GM19025 (cell line): ENCODE results near the gene MOB2.
"Not testable (repeated sequence)": the region's sequence is repeated elsewhere in the genome, so short reads cannot be mapped to it uniquely, and the experiment has no call there.

Source experiments
- ATAC-seq: cut with Tn5 transposase; IDR thresholded peaks from one replicate; pipeline ENCODE4 v1.9.1; 2021; ENCODE audit warnings: mild to moderate bottlenecking, low read depth, moderate library complexity; ENCODE audit not compliant: unreplicated experiment

MOB2 gene

DNA sequence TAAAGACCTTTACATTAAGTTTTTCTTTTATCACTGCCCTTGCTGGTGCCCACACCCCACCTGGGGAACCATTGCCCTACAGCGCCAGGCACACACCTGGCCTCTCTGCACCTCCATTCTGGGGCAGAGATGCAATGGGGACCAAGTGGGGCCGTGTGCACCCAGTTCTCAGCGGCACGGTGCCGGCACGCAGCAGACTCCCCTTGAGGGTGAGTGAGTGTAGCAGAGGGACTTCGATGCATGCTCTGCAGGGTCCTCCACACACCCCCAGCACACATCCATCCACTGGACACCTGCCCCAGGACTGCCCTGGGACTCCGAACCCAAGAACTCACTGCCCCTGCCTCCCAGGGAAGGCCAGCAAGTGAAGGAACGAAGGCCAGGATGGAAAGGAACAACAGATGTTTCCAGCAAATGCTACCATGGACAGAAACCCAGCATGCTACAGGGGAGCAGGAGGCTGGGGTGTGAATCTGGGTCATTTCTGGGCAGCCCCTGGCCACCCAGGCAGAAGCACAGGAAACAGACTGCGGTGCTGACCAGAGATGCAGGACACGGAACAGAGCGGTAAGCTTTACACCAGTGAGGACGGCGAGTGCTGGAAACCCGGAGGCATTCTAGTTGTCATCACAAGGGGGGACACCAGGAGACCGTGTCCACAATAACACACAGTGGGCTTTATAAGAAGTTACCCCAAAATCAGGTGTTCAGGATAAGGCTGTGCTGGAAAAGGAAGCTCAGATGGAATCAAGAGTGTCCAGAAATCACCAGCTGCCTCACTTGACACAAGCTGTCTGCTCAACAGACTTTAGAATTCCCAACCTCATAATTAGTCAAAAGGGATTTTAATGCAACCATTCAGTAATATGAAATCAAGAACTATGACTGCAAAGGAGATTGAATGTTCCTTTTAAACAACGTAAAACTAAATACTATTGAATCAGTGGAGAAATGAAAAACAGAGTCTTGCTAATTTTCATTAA, 32.7 kb upstream of the MOB2 start:
- no peak for ATAC-seq

DNA sequence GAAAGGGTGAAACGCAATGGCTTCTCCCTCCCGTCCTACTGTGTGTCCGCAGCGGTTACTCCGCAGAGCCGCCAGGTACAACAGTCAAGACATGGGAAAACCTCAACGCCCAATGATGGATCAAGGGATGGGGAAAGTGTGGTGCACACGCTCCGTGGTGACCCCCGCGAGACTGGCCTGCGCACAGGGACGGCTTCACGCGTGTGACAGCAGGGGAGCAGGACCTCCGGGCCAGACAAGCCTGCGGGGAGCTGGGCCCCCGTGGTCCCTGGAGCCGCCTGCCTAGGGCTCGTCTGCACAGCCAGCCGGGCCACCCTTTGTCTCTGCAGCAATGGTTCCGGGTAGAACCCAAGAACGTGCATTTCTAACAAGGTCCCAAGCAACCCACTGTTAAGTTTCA, 31.7 kb upstream of the MOB2 start:
- ATAC-seq: no peak

DNA sequence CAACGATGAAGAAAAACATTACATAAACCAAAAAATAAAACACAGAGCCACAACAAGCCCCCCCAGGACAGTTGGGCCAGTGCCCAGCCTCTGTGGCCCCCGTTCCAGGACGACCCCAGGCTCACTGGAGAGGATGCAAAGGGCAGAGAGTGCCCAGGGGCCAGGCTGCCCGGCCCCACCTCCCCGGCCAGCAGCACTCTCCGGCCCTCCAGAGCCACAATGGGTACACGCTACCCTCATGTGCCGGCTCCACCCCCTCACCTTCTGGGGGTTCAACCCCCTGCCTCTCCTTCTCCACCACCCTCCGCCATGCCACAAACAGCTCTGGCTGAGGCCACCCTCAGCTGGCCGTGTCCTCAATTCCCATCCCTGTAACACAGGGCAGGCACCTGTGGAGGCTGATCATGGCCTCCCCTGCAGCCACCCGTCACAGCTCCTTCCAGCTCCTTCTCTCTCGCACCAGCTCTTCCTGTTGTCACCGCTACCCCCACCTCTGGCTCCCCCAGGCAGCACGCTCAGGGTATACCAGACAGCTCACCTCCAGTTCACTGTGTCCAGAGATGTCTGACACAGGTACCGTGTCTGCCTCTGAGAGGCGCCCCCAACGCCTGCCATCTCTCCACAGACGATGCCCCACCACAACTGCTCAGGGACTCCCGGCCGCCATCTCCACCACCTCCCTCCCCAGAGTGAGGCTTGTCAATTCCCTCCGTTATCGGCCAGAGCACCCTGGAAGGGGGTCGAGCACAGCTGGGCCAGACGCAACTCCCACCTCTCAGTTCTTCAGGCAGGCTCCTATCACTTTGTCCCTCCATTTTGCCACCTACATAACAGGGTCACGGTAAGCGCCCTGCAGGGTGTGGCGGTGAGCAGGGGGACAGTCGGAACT, 30.8 kb upstream of the MOB2 start:
- ATAC-seq: no peak

DNA sequence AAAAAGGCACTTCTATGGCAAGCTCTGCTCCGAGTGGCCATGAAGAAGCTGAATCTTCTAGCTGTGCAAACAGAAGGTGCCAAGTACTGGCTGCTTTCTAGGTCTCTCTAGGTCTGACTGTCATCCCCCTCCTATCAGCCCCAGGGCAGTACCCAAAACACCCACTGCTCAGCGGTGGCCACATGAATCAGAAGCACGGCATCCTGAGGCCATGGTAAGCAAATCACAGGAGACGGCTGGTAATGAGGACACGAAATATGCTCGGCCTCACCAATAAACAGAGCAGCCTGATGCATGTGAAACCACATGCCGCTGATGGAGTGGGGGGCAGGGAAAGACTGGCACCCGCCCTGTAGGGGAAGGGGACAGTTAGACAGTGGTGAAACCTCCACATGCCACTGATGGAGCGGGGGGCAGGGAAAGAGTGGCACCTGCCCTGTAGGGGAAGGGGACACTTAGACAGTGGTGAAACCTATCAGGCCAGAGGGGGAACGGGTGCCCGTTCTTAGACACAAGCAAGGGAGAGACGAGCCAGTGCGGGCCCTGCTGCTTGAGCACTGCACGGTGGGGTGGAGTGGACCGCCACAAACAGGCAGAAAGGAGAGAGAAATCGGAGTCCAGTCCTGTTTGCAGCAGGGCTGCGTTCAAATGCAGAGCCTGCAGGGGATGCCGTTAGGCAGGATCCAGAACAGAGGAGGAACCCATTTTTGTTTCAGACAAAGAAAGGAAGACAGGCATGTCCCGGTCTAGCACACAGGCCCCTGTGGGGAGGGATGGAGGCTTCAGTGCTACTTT, 29.9 kb upstream of the MOB2 start:
- no peak for ATAC-seq

DNA sequence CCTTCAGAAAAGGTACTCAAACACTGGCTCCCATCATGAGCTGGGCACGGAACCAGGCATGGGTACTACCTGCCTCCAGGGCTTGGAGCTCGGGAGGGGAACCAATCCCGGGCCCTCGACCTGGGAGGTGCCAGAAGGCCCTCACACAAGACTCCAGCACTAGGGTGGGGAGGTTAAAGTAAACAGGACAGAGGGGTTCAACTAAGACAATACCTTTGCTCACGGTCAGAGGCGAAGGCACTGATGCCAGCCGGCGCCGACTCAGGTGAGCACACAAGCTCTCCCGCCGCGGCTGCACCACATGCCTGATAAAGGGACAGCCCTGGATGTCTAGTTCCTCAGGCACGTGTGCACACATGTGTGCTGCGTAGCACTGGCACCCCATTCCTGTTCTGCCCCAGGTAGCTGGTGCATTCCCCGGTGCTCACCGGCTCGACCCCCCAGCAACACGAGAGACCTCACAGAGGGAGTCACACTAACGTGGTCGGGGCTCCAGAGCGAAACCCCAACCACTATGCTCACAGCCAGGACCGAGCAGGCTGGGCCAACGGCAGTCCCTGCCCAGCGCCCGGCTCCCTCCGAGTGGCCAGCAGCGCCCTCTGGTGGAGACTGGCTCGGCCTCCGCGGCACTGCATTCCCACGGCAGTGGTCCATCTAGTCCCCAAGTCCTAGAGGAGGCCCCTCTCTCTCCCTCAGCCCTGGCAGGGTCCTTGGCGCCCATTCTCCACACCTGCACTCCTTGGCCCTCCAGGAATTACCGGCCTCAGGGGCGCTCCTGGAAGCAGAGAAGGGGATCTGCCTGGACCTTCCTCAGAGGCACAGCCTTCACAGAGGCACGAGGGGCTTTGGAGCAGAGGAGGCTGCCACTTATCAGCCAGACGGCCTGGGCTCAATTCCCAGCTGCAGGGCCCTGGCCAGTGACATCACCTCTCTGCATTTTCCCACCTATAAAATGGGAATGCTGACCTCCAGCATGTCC, 28.8 kb upstream of the MOB2 start:
- no peak for ATAC-seq

DNA sequence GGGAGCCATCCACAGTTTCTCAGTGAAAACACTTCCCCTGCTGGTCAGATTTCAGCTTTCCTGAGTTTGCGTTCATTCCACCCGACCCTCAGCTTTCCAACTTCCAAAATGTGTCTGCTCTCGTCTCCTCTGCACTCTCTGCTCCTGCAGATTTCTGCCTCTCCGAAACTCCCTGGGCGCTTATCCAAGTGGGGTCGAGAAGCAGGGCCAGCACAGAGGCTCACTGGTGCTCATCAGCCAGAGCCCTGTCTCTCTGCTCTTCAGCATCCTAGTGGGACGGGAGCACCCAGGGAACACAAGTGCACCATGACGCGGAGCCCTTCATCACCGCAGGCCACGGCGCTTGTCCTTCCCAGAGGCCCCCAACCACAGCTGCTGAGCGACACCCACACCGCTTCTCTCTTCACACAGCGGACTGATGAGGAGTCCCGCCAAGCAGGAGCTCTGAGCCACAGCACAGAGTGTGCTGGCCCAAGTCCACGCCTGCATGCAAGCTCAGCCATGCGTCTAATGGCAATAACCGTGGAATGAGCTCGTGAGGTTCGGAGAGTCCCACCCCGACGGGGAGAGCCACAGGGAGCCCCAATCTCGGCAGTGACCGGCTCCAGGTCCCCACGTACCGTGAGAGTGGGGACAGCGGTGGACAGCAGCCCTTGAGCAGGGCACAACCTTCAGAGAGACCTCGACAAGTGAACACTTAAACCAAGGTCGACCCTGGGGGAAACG, 27.9 kb upstream of the MOB2 start:
- ATAC-seq: no peak

DNA sequence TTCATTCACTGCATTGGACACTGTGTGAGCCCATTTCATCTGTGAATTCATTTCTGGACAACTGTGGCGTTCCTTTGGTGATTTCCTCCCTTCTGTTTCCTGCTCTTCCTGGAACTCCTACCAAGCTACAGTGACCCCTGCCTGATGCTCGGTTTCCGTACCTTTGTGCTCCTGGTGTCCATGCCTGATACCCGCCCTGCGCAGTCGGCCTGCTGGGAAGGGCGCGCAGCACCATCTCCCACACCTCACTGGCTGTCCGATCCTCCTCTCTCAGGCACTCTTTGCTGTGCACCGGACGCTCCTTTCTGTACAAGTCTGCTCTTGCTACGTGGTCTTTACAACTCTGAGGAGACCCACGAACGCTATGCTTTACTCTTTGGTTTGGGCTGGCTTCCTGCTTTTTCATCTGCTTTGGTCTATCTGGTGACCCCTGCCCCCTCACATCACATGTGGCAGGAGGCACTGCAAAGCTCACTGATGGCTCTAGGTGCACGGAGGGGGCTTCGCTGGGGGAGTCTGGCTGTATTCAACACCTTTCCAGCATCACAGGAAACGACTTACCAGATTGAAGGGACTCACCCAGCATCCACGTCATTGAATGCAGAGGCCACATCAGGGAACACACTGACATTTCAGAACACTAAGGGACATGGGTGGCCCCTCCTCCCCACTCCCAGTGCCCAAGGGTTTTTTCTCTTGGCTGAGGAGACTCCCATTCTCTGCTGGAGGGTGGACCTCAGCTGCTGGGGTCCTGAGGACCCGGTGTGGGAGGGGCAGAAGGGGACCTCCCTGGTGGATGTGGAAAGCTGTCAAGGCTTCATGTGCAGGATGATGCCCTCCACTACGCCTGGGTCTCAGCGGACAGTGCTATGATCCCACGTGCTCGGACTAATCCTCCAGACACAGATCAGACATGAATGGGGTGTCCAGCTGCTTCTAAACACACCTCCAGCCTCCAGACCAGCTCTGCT, 27.0 kb upstream of the MOB2 start:
- no peak for ATAC-seq

DNA sequence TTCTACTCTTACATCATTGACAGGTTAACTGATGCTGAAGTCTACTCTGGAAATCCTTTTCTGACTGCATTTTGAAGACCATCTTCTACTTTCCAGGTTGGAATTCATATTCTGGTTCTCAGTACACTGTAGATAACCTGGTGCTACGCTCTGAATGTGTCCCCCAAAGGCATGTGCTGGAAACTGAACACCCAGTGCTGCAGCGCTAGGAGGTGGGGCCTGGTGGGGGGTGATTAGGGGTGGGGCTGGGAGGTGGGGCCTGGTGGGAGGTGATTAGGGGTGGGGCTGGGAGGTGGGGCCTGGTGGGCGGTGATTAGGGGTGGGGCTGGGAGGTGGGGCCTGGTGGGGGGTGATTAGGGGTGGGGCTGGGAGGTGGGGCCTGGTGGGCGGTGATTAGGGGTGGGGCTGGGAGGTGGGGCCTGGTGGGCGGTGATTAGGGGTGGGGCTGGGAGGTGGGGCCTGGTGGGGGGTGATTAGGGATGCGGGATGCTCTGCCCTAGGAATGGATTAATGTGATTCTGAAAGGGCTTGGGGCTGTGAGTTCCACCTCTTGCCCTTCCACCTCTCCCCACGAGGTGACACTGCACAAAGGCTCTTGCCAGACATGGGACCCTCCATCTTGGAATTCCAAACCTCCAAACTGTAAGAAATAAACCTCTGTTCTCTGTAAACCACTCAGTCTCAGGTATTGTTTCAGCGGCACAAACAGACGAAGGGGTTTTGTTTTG, 26.1 kb upstream of the MOB2 start:
- ATAC-seq: not testable (repeated sequence)

DNA sequence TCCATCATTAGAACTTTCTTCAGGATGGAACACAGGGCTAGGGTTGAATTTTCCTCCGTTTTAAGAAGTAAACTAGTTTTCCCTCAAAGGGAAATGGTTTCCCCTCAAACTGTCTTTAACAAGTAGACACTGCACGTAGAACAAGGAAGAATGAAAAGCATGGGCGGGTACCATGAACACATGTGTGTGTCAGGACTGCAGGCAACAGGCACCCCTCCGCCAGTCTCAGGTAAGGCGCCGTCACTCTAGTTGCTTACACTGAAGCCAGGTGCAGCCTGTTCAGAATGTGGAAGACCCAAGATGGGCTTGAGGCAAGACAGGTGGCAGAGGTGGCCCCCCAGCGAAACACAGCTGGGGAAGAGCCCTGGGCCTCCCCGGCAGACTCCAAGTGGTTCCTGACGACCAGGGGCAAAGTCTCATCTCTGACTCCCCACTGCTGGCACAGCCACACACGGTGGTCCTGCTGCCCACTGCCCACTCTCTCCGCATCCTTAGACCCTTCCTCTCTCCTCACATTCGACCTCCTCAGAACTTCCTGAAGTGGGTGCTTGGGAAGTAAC, 25.4 kb upstream of the MOB2 start:
- no peak for ATAC-seq

DNA sequence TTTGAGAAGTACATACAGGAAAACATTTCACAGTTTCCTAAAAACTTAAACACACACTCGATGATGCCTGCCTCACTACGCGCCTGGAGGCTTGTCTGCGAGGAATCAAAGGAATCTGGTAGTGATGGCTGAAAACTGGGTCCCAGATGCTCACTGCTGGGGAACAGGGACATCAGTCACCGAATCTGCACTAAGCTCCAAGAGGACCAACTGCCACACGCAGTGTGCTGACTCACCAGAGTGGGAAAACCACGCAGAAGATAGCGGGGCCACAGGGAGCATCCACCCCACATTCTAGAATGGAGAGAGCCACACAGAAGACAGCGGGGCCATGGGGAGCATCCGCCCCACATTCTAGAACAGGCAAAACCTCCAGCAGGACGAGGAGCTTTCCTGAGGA, 24.3 kb upstream of the MOB2 start:
- no peak for ATAC-seq

DNA sequence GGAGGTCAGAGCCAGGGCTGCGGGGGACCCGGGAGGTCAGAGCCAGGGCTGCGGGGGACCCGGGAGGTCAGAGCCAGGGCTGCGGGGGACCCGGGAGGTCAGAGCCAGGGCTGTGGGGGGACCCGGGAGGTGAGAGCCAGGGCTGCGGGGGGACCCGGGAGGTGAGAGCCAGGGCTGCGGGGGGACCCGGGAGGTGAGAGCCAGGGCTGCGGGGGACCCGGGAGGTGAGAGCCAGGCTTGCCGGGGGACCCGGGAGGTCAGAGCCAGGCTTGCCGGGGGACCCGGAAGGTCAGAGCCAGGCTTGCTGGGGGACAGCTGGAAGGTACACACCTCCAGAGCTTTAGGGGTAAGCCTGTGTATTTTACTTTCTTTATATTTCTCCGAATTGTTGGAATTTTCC, 23.8 kb upstream of the MOB2 start:
- not testable (repeated sequence) for ATAC-seq

DNA sequence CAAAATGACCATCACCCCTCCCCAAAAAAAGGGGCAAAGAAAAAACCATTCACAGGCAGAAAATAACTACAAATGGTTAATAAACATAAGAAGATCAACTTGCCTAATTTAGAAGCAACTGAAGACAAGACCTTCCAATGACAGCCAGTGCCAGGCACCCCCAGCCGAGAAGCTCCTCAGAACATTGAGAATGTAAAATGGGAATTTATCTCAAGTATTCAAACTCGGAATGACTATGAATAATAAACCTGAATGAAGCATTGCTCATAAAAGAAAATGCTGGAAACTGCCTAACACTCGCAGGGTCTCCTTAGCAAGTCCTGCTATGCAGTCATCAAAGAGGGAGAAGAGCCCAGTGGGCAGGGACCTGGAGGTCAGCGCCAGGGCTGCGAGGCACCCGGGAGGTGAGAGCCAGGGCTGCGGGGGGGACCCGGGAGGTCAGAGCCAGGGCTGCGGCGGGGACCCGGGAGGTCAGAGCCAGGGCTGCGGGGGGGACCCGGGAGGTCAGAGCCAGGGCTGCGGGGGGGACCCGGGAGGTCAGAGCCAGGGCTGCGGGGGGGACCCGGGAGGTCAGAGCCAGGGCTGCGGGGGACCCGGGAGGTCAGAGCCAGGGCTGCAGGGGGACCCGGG, 23.2 kb upstream of the MOB2 start:
- ATAC-seq: no peak

DNA sequence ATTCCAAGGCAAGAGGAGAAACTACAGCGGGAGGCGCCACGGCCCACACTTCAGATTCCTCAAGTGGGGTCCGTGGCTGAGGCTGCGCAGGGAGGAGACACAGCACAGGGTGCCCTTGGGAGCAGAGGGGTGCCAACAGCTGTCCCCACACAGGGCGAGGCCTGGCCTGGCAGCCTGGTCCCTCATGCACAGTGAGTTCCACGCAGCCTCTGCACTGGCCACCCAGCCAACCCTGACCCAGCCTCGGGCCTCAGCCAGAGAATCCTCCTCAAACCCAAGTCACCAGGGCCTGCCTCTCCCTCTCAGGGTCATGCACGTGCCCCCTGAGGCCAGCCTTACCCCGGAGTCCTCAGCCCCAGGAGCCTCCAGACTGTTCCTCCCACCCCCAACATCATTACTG, 22.4 kb upstream of the MOB2 start:
- no peak for ATAC-seq

DNA sequence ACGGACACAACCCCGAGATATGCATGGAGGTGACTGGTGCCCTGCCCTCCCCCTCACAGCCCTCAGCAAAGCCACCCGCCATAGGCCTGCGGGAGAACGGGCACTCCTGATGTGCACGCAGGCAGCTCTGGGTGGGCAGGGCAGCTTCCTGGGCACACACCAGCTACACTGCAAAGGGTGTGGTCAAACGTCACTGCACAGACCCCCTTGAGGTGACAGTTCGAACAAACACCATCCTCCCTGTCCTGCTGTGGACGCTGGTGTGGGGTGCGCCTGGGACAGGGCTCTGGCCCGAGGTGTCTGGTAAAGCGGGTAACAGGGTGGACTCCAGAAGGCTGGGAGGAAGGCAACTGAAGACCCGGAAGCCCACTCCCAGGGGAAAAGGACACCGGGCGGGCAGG, 21.9 kb upstream of the MOB2 start:
- ATAC-seq: no peak

DNA sequence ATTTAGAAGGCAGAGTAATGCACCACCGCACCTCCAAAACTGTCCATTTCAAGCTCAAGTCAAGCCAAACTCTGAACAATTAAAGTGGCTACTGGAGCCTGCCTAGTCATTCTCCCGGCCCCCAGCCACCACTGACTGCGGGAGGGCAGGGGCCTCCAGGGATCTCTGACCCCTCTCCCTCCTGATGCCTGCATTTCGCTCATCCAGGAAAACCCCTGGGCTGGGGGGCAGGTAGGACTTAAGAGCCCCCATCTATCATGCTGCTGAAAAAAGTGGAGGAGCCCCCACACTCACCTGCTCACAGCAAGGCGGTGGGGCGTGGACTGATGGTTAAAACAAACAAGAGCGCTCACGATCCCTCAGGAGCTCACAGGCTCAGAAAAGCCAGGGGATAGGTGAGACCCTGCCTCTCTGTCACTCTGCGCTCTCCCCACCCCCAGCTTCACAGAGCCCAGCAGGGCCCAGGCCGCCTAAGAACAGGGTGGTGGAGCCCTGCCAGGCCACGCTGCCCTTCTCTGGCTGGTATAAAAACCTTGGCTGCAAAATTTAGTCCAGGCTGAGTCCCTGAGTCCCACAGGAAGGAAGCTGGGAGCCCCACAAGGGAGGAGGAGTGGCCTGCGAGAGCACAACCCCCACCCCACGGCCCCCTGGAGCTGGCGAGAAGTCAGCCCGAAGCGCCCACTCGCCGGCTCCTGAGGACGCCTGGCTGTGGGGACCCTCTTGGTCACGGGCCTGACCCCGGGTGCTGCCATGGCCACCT, 21.0 kb upstream of the MOB2 start:
- no peak for ATAC-seq

DNA sequence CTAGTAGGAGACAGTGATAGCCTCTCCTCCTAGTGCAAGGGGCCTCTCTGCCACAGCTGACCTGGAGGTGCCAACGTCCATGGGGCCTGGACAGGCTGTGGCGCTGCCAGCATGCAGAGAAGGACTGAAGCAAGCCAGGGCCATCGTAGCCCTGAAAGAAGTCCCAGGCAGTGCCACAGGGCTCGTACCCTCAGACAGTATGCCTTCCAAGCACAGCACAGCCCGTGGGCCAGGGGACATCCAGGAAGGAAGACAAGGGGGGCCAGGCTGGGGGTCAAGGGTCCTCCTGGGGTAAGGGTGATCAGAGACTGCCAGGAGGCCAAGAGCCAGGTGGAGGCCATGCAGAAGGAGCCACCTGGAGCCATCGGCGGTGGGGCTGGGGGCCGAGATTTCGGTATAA, 20.4 kb upstream of the MOB2 start:
- no peak for ATAC-seq
